Liver (tissue), 9 donors: Measurements from ENCODE around the gene RIT1. TPM values are rescaled to one million over a fixed set of nuclear protein-coding genes. Genes with fewer than 3 reads are reported as not detected.

ENCODE experiments used
- DNase-seq: peaks from one replicate; pipeline ENCODE4 v3.0.0-alpha.2; 2017; ENCODE audit warnings: low spot score
- H3K27ac ChIP-seq, 2 donors: one replicate each; pipeline ENCODE4 v1.7.0; 2013; ENCODE audit warnings: inconsistent platforms in 2 of 2, low read length in 2 of 2, control low read depth in 1 of 2, low read depth in 1 of 2, mild to moderate bottlenecking in 1 of 2
- H3K27me3 ChIP-seq, 4 donors: one replicate each; pipeline versions ENCODE4 v1.6.1 to v1.7.0; 2013; ENCODE audit warnings: low read length in 3 of 4, inconsistent platforms in 1 of 4, mild to moderate bottlenecking in 1 of 4, moderate library complexity in 1 of 4; ENCODE audit not compliant: control insufficient read depth in 4 of 4, insufficient read depth in 4 of 4
- H3K36me3 ChIP-seq, 4 donors: one replicate each; pipeline versions ENCODE4 v1.6.1 to v1.7.0; 2013; ENCODE audit warnings: low read length in 3 of 4, mild to moderate bottlenecking in 3 of 4, low read depth in 1 of 4, moderate library complexity in 1 of 4; ENCODE audit not compliant: control insufficient read depth in 4 of 4, insufficient read depth in 3 of 4
- H3K4me1 ChIP-seq, 4 donors: one replicate each; pipeline versions ENCODE4 v1.6.1 to v1.7.0; 2013; ENCODE audit warnings: low read length in 3 of 4, mild to moderate bottlenecking in 3 of 4, moderate library complexity in 1 of 4; ENCODE audit not compliant: control insufficient read depth in 4 of 4, insufficient read depth in 4 of 4
- H3K4me3 ChIP-seq, 3 donors: one replicate each; pipeline versions ENCODE4 v1.6.1 to v1.7.0; 2013; ENCODE audit warnings: low read length in 3 of 3, control low read depth in 1 of 3, low read depth in 1 of 3, mild to moderate bottlenecking in 1 of 3
- H3K9ac ChIP-seq, 2 donors: one replicate each; pipeline ENCODE4 v1.7.0; 2013; ENCODE audit warnings: low read length in 2 of 2, mild to moderate bottlenecking in 2 of 2, moderate library complexity in 2 of 2, control low read depth in 1 of 2, low read depth in 1 of 2
- H3K9me3 ChIP-seq, 4 donors: one replicate each; pipeline versions ENCODE4 v1.6.1 to v1.7.0; 2013; ENCODE audit warnings: low read length in 3 of 4; ENCODE audit not compliant: control insufficient read depth in 4 of 4
- ATF3 ChIP-seq: IDR thresholded peaks from 2 replicates; pipeline ENCODE4 v1.6.1; 2016; ENCODE audit warnings: antibody characterized with exemption
- CTCF ChIP-seq: fragments of 150-350 bp; IDR thresholded peaks from 2 replicates; pipeline ENCODE4 v1.5.1; 2017; ENCODE audit warnings: improper control_type of control experiment, low read depth, low read length; ENCODE audit not compliant: missing input control
- EGR1 ChIP-seq, 2 donors: IDR thresholded peaks; 2 replicates each; pipeline ENCODE4 v1.6.1; 2016 to 2018; ENCODE audit warnings: antibody characterized with exemption in 2 of 2, low read depth in 2 of 2
- FOXA2 ChIP-seq: IDR thresholded peaks from 2 replicates; pipeline ENCODE4 v1.6.1; 2016; ENCODE audit warnings: antibody characterized with exemption
- GABPA ChIP-seq, 2 donors: IDR thresholded peaks in 1 of 2; conservative IDR thresholded peaks in 1 of 2; 2 replicates each; pipeline ENCODE4 v1.6.1; 2016; ENCODE audit warnings: antibody characterized with exemption in 2 of 2, mild to moderate bottlenecking in 1 of 2, moderate library complexity in 1 of 2
- HNF4A ChIP-seq, 2 donors: conservative IDR thresholded peaks; 2 replicates each; pipeline ENCODE4 v1.6.1; 2016; ENCODE audit warnings: antibody characterized with exemption in 2 of 2, mild to moderate bottlenecking in 2 of 2
- HNF4G ChIP-seq: IDR thresholded peaks from 2 replicates; pipeline ENCODE4 v1.6.1; 2016; ENCODE audit warnings: antibody characterized with exemption
- JUND ChIP-seq, 2 donors: IDR thresholded peaks; 2 replicates each; pipeline ENCODE4 v1.6.1; 2016; ENCODE audit warnings: antibody characterized with exemption in 2 of 2
- MAX ChIP-seq: IDR thresholded peaks from 2 replicates; pipeline ENCODE4 v1.6.1; 2016; ENCODE audit warnings: antibody characterized with exemption
- NR2F2 ChIP-seq: IDR thresholded peaks from 2 replicates; pipeline ENCODE4 v1.6.1; 2016; ENCODE audit warnings: antibody characterized with exemption
- RAD21 ChIP-seq, 2 donors: IDR thresholded peaks; 2 replicates each; pipeline ENCODE4 v1.6.1; 2016; ENCODE audit warnings: antibody characterized with exemption in 2 of 2, mild to moderate bottlenecking in 2 of 2
- RXRA ChIP-seq, 2 donors: IDR thresholded peaks; 2 replicates each; pipeline ENCODE4 v1.6.1; 2017 to 2018; ENCODE audit warnings: antibody characterized with exemption in 2 of 2, mild to moderate bottlenecking in 1 of 2
- SP1 ChIP-seq: IDR thresholded peaks from 2 replicates; pipeline ENCODE4 v1.6.1; 2018; ENCODE audit warnings: antibody characterized with exemption, mild to moderate bottlenecking
- TAF1 ChIP-seq: conservative IDR thresholded peaks from 2 replicates; pipeline ENCODE4 v1.6.1; 2016; ENCODE audit warnings: antibody characterized with exemption, mild to moderate bottlenecking
- YY1 ChIP-seq: IDR thresholded peaks from 2 replicates; pipeline ENCODE4 v1.6.1; 2016; ENCODE audit warnings: antibody characterized with exemption, mild to moderate bottlenecking
- ZBTB33 ChIP-seq: IDR thresholded peaks from 2 replicates; pipeline ENCODE4 v1.6.1; 2016; ENCODE audit warnings: antibody characterized with exemption
- WGBS: extraction: QIAGEN DNeasy Blood & Tissue Kit; methylation state at CpG from one replicate; pipeline ENCODE4 v1.1.7; 2013; 5-methylcytosine and 5-hydroxymethylcytosine counted together
- polyA plus RNA-seq, 2 donors: library from polyadenylated mRNA; stranded (reverse) in 1 of 2; unstranded in 1 of 2; fragments of 200-250 nt in 1 of 2; fragments of >200 nt in 1 of 2; fragmentation: Nextera tagmentation in 1 of 2; extraction: Ambion mirVana in 1 of 2; gene quantifications; one replicate each; pipeline versions ENCODE4 v1.2.1 to v1.2.3, GENCODE V29; 2013 to 2015
- total RNA-seq, 2 donors: library from RNA; depleted of rRNA; stranded (reverse); fragments of >200 nt; gene quantifications; one replicate each; pipeline ENCODE4 v1.2.3, GENCODE V29; 2014
- donor health status: healthy.
- donor health status: healthy.
- donor health status: healthy.
- donor health status: healthy.
- donor health status: healthy.

Gene RIT1
- total and polyA plus RNA-seq, 4 donors = 3.1 to 14.3 (median 8.1) TPM

- TF ChIP-seq CTCF (no peak), MAX (no peak), TAF1 (no peak), HNF4A (conservative IDR thresholded peaks at IDR 0.05) (no peak), HNF4G (no peak)
Measured at GRCh38 chr1:155952505-155952890, 41.3 kb upstream of the RIT1 start (continued).

GRCh38 chr1:155951753-155952504 is 40.8 kb upstream of the RIT1 start:
- Histone ChIP-seq H3K9me3 (no peaks in the 10 kb centered on the region), H3K27ac (no peak overlapping the region), H3K36me3 (peaks cover 2 to 27% (median 14%) of the 10 kb centered on the region in 4 donors), H3K4me1 (no peaks in the 10 kb centered on the region), H3K9ac (no peak overlapping the region), H3K27me3 (no peaks in the 10 kb centered on the region), H3K4me3 (no peak overlapping the region)
- 92% methylated on average over 6 of the region's 6 CpGs for WGBS
- no peak for DNase-seq
- TF ChIP-seq ZBTB33 = no peak

GRCh38 chr1:155950829-155951228 is 39.7 kb upstream of the RIT1 start:
- Histone ChIP-seq H3K9me3 (no peaks in the 10 kb centered on the region), H3K4me1 (no peaks in the 10 kb centered on the region), H3K4me3 (no peak overlapping the region), H3K27ac (no peak overlapping the region), H3K36me3 (peaks cover 2 to 27% (median 14%) of the 10 kb centered on the region in 4 donors), H3K9ac (no peak overlapping the region), H3K27me3 (no peaks in the 10 kb centered on the region)
- 97% methylated on average over 27 of the region's 27 CpGs for WGBS
- no peak for TF ChIP-seq HNF4A (conservative IDR thresholded peaks at IDR 0.05)
- TF ChIP-seq ZBTB33 = no peak
- no peak for TF ChIP-seq RAD21 (IDR thresholded peaks at IDR 0.05)
- no peak for TF ChIP-seq ATF3
- TF ChIP-seq TAF1 = no peak
- TF ChIP-seq RXRA (IDR thresholded peaks at IDR 0.05) = no peak
- no peak for TF ChIP-seq NR2F2
- TF ChIP-seq SP1 = no peak
- TF ChIP-seq YY1 = no peak
- TF ChIP-seq MAX = no peak
- TF ChIP-seq JUND (IDR thresholded peaks at IDR 0.05) = no peak
- TF ChIP-seq HNF4G = no peak
- TF ChIP-seq FOXA2 = no peak
- TF ChIP-seq GABPA (IDR thresholded peaks at IDR 0.05 in 1 of 2, conservative IDR thresholded peaks at IDR 0.05 in 1 of 2) = no peak
- TF ChIP-seq EGR1 (IDR thresholded peaks at IDR 0.05; ENCODE audit: low read depth in 2 of 2) = no peak
- no peak for TF ChIP-seq CTCF
- no peak for DNase-seq
